CD4-positive, alpha-beta T cell treated with Interferon alpha-2 for 1 hour (primary cell): ENCODE data around the gene DGKQ.

Source experiments
- DNase-seq, 2 donors: peaks; one replicate each; pipeline ENCODE4 v3.0.0-alpha.2; 2020 to 2022

DGKQ gene

DNA sequence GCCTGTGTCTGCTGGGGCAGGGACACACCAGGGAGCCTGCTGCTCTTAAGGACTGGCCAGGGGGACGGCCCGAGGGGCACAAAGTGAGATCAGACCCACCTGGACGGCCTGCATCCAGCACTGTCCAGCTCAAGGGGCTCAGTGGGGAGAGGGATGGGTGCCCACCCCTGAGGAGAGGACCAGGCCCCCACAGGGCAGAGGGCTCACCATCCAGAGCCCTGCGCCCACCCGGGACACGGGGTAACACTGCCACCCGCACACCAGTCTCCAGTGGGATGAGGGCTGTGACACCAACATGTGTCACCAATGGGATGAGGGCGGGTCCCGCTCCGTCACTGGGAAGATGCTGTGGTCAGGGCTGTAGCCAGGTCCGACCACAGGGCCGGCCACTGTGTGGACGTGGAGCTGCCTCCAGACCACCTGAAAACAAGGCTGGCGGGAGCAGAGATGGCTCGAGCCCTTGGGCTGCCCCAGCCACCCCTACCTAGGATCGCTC, 13.2 kb downstream of the DGKQ start:
- no peak for DNase-seq

DNA sequence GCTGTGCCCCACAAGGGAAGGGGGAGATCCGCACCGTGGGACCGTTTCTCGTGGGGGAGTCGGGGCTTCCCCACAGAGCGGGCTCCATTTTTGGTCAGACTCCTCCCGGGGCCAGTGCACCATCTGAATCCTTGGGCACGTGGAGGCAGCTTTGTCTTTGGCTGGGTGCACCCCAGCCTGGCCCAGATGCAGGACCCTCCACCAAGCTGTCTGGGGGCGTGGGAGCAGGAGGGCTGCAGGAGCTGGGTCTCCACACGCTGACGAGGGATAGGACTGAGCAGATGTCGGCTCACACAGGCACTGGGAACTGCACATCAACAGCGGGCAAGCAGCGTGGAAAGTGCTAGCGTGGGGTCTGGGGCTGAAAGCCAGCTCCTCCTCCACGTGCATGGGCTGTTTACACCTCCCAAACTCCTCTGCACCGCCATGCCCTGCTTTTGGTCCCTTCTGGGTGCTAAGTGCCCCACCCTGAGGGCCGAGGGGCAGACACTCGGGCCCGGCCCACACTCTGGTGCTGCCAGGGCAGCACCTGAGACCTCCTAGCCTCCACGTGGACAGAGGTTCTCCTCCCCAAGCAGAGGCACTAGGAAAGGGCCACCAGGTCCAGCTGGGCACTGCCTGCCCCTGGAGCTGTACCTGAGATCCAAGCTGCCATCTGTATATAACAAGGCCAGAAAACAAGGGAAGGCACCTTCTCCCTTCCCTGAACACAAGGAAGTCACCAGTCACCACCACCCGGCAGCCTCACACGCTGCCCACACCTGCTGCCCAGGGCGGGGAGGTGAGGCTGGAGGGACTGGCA, 13.8 kb downstream of the DGKQ start:
- DNase-seq: no peak

DNA sequence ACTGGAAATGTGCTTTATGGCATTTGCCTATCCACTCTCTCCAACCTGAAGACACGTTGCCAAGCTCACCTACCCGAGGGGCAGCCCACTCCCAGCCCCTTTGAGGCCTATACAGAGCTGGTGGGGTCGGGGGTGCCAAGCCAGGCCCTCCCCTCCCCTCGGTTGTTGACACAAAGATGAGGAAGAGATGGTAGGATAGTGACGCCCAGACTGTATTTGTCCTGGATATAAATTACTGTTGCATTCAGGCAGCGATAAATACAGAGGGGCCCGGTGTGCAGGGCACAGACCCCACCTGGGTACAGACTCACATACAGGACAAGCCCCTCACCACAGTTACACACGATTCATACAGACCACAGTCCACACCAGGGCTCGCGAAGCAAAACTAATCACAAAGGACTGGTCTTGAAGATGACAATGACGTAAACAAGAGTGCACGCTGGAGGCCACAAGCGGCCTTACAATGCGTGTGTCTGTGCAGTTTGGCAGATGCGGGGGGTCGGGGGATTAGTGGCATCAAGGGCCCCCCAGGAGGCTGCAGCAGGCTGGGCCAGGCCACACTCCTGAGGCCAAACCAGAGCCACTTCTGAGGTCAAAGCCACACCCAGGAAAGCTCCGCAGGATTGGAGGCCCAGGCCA, 14.6 kb downstream of the DGKQ start:
- DNase-seq: no peak

DNA sequence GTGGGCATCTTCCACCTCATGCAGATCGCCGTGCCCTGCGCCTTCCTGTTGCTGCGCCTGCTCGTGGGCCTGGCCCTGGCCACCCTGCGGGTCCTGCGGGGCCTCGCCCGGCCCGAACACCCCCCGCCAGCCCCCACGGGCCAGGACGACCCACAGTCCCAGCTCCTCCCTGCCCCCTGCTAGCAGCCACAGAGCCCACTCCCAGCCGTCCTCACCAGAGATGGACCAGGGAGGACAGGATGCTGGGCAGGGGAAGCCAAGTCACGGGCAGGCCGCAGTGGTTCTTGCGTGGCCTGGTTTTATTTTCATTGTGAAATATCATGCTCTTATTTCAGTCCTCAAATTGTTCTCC, 15.1 kb downstream of the DGKQ start:
- no peak for DNase-seq

DNA sequence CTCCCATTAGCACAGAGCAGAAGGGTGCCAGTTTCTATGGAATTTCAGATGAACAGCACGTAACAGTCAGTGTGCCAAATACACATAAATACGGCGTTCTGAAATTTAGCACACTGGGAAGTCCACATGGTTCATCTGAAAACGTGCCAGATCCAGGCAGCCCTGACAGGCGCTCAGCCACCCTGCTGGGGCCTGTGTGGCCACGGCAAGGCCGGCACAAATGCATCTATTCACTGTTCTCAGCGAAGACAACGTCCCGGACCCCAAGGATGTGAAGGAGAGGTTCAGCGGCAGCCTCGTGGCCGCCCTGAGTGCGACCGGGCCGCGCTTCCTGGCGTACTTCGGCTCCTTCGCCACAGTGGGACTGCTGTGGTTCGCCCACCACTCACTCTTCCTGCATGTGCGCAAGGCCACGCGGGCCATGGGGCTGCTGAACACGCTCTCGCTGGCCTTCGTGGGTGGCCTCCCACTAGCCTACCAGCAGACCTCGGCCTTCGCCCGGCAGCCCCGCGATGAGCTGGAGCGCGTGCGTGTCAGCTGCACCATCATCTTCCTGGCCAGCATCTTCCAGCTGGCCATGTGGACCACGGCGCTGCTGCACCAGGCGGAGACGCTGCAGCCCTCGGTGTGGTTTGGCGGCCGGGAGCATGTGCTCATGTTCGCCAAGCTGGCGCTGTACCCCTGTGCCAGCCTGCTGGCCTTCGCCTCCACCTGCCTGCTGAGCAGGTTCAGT, 15.6 kb downstream of the DGKQ start:
- no peak for DNase-seq

DNA sequence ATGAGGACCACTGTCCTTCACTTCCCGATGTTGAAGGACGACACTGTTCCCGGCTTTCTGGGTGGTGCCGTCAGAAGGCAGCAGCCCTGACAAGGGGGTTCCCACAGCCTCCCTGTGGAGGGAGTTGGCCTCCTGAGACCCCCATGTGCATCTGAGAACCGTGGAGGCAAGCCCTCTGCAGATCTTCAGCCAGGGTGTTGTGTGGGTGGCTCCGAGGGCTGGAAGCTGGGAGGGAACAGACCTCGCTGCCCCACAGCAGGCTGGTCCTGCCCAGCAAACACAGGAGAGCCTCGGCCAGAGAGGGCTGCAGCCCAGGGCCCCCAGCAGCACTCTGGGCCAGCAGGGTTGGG, 16.2 kb downstream of the DGKQ start:
- no peak for DNase-seq

DNA sequence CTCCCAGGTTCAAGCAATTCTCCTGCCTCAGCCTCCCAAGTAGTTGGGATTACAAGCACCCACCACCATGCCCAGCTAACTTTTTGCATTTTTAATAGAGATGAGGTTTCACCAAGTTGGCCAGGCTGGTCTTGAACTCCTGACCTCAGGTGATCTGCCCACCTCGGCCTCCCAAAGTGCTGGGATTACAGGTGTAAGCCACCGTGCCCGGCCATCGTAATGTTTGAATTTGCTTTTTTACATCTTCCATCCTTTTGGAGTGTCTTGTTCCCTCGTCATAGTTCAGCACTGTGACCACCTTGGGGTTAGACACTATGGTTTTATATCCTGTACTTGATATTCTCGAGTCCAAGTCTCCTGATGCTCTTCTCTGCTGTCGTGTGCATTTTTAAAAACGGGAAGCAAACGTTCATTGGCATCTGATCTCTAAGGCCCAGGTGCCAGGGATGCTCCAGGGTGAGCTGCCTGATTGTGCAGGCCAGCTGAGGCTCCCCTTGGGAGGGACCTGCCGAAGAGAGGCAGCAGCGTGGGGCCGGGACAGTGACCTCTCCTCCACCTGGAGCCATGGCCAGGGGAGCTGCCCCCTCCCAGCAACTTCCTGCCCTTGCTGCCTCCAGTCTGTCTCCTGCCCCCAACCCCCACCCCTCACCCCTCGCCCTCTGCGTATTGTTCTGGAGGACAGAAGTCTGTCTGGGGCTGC, 16.7 kb downstream of the DGKQ start:
- DNase-seq: no peak

DNA sequence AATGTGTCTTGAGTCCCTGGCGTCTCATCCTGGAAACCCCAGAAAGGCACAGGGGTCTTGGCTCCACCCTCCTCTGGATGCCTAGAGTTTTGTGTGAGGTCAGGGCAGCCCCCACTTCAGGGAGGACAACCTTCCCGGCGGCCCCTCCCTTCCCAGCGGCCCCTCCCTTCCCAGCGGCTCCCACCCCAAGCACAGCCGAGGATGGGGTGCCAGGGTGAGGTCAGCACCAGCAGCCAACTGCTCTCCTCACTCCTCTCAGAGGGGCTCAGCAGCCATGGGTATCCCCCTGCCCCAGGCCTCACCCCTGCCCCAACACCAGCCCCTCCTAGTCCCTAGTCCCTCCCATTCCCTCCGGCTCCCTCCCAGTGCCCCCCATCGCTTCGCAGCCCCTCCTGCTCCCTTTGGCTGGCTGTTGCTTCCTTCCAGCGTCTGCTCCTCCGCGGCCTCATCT, 17.4 kb downstream of the DGKQ start:
- no peak for DNase-seq

DNA sequence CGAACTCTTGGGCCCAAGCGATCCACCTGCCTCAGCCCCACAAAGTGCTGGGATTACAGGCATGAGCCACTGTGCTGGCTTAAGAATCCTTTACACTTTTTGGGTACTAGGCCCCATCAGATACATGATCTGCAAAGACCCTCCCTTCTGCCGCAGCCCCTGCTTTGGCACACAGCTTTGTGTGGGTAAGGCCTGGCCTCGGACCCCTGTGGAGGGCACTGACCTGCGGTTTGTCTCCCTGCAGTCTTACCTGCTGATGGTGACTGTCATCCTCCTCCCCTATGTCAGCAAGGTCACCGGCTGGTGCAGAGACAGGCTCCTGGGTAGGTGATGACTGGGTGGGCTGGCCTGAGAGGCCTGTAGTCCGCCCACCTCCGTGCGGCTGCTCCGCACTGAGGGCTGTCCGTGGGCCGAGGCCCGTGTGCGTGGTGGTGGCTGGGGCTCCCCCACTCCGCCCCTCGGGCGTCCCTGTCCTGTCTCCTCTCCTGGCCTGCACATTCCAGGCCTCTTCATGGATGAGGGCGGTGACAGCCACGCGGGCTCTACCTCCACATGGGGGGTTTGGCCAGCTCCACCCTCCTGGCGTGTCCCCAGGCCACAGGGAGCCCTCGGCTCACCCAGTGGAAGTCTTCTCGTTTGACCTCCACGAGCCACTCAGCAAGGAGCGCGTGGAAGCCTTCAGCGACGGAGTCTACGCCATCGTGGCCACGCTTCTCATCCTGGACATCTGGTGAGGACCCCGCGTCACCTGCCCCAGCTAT, 18.0 kb downstream of the DGKQ start:
- DNase-seq: no peak

DNA sequence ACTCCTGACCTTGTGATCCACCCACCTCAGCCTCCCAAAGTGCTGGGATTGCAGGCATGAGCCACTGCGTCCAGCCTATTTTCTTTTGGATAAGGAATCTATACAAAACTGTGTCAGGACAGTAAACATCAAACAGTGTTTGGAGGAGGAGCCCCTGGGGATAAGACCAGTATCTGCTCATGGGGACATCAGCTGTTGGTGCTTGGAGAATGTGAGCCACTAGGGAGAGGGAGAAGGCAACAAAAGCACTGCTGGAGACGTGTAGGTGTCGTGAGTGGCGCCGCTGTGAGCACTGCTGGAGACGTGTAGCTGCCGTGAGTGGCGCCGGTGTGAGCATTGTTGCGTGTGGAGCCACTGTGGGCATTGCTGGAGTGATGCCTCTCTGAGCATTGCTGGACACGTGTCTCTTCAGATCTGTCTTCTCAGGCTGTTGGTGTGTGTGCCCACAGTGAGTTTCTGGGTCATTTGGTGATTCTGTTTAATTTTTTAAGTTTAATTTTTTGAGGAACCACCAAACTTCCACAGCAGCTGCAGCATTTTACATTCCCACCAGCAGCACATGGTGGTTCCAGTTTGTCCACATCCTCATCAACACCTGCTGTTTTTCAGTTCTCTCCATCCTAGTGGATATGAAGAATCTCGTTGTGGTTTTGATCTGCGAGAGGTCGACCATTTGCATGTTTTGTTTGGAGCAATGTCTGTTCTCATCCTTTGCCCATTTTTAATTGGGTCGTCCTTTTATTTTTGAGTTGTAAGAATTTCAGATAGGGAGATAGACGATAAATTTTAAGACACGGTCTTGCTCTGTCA, 19.0 kb downstream of the DGKQ start:
- DNase-seq: no peak

DNA sequence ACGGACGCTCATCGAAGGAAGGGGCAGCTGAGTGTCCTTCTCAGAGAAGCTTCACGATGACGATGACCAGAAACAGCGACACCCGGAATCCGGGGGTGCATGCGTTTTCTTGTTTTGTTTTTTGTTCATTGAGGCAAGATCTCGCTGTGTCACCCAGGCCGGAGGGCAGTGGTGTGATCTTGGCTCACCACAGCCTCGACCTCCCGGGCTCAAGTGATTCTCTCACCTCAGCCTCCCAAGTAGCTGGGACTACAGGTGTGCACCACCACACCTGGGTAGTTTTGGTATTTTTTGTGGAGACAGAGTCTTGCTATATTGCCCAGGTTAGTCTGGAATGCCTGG, 19.8 kb downstream of the DGKQ start:
- no peak for DNase-seq

DNA sequence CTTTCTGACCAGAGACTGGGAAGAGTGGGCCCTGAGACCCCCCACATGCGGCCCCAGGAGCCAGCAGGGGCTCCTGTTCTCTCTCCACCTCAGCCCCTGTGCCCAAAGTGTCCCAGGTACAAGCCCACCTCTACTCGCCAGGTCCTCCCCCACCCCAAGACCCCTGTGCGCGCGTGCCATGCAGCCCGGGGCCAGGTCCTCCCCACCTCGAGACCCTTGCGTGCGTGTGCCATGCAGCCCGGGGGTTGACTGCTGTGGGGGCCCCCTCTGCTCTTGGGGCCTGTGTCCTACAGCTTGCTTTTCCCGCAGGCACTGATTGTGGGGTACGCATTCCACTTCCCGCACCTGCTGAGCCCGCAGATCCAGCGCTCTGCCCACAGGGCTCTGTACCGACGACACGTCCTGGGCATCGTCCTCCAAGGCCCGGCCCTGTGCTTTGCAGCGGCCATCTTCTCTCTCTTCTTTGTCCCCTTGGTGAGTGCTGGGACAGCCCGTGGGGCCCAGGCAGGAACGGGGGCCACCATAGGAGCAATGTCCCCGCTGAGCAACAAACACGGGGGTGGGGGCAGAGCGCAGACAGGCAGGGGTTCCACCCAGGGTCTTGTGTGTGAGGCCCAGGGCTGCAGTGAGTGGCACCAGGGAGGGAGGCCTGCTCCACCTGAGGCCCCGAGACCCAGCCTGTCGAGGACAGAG, 20.3 kb downstream of the DGKQ start:
- DNase-seq: no peak

DNA sequence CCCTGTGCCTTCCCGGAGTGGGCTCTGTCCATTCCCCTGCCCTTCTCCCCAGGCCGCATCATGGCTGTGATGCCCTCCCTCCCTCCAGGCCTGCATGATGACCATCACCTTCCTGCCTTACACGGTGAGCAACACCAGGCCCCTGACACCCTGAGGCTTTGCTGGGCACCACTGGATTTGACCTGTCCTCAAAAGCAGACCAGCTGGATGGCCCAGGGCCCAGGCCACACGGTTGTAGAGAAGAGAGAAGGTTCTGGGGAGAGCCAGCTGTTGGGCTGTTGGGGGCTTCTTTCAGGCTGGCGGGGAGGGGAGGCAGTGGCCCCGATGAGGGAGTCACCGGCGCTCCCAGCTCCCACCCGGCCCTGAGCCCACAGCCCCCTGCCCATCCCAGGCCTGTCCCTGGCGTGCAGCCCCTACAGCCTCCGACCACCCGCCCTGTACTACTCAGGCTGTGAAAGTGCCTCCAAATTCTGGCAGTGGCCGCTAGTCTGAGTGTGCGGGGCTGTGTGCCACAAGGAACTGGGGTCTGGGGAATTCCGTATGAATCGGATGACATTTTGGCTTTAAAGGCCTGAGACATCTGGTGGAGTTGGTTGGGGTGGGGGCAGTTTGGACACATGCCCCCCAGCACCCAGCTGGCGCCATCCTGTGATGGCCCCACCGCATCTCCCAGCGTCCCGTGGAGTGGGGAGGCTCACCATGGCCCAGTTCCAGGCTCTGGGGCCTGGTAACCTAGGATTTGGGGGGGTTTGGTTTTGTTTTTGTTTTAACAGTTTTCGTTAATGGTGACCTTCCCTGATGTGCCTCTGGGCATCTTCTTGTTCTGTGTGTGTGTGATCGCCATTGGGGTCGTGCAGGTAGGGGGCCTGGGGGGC, 21.5 kb downstream of the DGKQ start:
- no peak for DNase-seq

DNA sequence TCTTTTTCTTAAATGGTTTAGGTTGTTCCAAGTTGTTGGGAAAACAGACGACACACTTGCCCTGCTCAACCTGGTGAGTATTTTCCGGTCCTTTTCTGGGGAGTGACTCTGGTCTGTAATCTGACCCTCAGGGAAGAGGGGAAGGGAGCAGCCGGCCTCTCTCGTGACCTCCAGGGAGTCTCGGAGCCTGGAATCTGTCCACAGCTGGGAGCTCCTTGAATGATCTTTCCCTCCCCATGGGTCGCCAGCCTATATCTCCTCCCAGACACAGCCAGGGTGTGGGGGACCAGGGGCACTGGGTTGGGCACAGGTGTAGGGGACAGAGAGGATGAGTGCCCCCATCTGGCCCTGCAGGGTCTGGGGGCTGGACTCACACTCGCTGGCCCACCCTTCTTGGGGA, 22.2 kb downstream of the DGKQ start:
- no peak for DNase-seq

DNA sequence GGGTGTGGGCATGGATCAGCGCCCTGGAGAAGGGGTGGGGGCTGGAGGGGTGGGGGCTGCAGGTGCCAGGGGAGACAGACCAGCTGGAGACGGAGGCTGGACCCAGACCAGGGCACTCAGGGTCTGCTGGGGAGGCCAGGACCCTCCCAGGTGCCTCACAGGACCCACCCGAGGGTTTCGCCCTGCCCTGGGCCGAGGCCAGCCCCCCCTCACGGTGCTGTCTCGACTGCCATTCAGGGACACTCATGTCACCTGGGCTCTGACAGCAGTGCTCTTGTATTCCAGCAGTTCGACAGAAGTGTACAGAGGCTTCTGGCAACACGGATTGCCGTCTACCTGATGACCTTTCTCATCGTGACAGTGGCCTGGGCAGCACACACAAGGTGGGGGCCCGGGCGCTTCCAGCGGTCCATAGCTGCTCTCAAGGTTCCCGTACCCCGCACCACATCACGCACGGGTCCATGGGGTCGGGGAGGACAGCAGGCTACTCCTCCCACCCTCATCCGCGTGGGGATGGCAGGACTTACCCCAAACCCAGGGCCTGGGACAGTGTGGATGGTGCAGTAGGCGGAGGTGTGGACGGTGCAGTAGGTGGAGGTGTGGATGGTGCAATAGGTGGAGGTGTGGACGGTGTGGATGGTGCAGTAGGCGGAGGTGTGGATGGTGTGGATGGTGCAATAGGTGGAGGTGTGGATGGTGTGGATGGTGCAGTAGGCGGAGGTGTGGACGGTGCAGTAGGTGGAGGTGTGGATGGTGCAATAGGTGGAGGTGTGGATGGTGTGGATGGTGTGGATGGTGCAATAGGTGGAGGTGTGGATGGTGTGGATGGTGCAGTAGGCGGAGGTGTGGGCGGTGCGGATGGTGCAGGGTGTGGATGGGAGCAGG, 23.0 kb downstream of the DGKQ start:
- DNase-seq: no peak

DNA sequence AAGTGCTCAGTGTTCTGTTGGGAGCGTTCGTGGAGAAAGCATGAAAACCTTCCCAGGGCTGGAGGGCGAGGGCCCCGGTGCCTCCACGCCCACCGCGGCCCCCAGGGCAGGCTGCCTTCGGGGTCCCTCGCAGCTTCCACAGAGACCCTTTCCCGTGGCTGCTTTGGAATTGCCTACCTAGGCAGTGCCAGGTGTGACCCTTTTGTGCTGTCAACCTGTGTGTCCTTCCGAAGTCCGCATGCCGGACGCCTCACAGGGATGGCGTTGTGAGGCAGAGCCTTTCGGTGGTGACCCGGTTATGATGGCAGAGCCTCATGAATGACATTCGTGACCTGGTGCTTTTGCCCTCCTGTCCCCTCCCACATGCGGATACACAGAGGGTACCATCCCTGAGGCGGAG, 23.7 kb downstream of the DGKQ start:
- no peak for DNase-seq

DNA sequence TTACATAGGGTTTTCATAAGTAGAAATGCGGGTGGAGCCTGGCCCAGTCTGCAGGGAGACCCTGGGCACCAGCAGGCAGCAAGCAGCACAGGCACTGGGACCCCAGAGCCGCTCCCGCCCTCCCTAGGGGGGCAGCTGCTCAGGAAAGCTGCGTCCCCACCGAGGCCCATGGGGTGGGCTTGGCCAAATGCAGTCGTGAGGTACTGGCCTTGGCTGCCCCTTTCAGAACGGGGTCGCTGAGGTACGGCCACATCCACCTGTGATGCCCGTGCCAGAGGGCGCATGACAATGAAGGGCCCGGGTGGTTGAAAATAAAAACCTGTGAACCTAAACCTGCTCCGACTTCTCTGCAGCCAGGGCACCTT, 24.5 kb downstream of the DGKQ start:
- no peak for DNase-seq

DNA sequence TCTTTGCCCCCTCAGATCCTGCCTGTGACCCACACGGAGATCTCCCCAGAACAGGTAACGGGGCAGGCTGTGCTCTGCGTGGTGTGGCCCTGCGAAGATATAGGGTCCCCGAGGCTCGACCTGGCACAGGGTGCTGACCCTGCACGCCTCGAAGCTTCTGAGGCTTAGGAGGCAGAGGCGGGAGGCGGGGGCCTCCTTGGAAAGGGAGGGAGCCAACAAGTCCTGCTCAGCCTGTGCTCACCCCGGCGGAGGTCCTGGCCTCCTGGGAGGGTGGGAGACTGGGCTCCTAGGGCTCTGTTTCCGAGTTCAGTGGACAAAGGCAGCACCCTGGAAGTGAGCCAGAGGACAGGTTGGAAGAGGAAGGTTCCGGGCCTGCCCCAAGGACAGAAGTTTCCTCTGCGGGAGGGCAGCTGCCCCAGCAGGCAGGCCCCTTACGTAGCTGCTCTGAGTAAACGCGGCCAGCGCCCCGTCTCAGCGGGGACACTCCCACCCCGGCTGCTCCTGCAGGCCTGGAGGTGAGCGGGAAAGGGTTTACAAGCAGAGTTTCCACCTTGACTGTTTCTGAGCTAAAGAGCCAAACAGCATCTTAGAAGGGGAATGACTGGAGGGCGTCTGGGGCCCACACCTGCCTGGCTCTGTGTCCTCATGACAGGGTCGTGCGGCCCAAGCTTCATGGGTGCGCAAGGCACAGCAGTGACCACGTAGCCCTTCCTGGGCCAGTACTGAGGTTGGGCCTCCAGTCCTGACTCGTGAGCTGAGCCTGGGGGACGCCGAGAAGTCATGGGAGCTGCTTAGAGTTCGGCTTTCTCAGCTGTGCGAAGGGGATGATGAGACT, 25.1 kb downstream of the DGKQ start:
- DNase-seq: no peak
